ENCODE results near the gene AOC1.
"Not testable (repeated sequence)": the region's sequence is repeated elsewhere in the genome, so short reads cannot be mapped to it uniquely, and the experiment has no call there.

Gene AOC1

GRCh38 chr7:150852371-150852905 is at the start of gene AOC1:
Gene AOC1 (plus strand): TSS chr7:150852517. CDS start chr7:150856471, 3,954 bp downstream.
- no peak for DNase-seq

DNA sequence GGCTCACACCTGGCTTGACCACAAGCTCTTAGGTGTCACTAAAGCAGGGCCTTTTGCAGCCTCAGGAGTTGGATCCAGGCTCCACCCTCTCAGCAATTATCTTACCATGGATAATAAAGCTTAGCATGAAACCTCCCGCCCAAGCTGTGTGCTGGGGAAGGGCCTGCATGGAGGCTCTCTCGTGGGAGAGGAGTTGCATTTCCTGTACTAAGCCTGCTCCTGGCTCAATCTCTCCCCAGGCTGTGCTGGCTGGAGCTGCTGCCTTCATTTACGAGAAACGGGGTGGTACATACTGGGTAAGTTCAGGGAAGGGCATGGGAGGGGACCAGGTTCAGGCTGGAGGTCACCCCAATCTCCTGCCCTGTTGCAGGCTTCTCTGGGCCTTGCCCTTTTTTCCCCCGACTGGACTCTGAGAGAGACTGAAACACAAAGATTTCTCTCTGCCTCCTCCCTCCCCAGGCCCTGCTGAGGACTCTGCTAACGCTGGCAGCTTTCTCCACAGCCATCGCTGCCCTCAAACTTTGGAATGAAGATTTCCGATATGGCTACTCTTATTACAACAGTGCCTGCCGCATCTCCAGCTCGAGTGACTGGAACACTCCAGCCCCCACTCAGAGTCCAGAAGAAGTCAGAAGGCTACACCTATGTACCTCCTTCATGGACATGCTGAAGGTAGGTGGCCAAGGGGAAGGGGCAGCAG is 49.0 kb upstream of the AOC1 start:
- no peak for DNase-seq

DNA sequence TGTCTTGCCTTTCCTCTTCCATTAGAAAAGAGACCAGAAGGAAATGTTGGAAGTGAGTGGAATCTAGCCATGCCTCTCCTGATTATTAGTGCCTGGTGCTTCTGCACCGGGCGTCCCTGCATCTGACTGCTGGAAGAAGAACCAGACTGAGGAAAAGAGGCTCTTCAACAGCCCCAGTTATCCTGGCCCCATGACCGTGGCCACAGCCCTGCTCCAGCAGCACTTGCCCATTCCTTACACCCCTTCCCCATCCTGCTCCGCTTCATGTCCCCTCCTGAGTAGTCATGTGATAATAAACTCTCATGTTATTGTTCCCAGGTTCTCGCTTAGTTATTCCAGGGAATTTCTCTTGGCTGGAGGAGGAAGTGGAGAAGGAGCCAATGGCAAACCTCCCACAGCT is 47.5 kb upstream of the AOC1 start:
- no peak for DNase-seq

DNA sequence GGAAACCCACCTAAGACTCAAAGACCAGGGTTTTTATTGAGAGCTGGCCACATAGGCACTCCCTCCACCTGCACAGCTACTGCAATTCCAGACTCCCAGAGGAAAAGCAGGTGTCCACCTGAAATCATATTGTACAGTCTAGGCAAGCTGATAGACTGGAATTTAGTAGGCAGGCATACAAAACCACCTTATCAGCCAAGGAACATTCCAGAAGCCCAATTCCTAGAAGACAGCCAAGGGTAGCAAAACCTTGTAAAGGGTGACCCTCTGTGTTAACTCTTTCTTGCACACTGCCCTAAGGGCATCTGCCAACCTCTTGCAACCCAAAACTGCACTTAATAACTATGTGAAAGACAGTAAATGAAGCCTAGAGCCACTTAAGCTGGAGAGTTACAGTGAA is 46.5 kb upstream of the AOC1 start:
- DNase-seq, result no peak

GRCh38 chr7:150806454-150806853 is 45.9 kb upstream of the AOC1 start:
- no peak for DNase-seq

- no peak for DNase-seq
Observed at GRCh38 chr7:150806863-150807262, 45.5 kb upstream of the AOC1 start.

- not testable (repeated sequence) for DNase-seq
Observed at GRCh38 chr7:150807616-150808438, 44.5 kb upstream of the AOC1 start.

- no peak for DNase-seq
Observed at GRCh38 chr7:150814328-150815001, 37.9 kb upstream of the AOC1 start.

DNA sequence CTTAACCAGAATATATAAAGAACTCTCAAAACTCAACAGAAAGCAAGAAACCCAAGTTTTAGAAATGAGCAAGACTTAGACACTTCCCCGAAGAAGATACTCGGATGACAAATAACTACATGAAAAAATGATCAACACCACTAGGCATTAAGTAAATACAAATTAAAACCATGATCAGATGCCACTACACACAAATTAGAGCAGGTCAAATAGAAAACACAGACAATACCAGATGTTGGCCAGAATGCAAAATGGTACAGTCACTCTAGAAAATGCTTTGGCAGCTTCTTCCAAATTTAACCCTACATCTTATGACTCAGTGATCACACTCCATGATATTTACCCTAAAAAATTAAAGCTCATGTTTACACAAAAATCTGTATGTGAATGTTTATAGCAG is 33.3 kb upstream of the AOC1 start:
- no peak for DNase-seq

GRCh38 chr7:150820148-150820547 is 32.2 kb upstream of the AOC1 start:
- DNase-seq, result no peak

GRCh38 chr7:150820578-150821198 is 31.6 kb upstream of the AOC1 start:
- DNase-seq, result no peak

DNA sequence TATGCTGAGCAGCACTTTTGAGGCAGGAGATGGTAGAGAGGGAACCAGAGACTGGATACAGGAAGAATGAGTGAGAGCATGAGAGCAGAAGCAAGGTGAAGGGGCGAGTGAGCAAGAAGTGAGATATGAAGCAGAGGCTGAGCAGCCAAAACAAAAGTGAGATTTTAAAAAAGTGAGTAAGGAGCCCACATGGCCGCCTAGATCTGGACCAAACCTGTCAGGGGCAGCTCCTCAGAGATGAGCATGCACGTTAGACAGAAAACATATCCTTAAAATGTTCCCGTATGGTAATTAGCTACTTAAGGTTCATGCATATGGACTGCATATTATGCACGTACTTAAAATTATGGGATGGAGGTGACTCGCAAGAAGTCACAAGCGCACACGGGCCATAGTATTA is 29.3 kb upstream of the AOC1 start:
- no peak for DNase-seq

GRCh38 chr7:150823484-150824126 is 28.7 kb upstream of the AOC1 start:
- no peak for DNase-seq

DNA sequence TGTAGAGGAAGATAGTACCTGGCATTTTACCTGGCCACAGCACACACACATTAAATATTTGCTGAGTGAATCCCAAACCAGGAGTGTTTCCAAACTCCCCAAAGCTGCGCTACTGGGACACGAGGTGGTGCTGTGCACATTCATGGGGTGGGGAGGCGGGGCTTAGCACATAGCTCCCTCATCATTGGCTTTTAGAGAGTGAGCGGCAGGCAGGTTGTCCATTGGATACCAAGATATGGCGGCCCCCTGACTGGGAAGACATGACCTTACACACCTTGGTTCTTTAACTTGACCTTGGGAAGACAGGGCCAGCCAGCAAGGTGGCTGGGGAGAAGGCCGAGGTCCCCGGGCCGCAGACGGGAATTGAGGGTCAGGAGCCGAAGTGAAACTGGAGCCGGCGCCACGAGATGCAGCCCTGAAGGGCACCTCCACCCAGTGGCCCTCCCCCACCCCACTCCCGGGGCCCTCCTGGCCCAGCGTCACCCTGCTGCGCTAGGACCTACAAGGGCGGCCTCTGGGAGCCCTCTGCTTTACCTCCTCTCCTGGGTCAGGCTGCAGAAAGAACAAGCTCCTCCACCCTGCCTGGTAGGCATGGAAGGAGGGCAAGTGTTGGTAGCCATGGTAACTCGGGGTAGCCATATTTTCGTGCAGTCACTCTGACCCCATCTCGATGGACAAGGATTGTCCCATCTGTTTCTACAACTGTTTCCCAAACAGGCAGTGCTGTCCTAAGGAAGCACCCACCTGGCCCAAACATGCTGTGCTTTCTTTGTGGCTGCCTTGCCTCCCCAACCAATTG is 27.7 kb upstream of the AOC1 start:
- no peak for DNase-seq

DNA sequence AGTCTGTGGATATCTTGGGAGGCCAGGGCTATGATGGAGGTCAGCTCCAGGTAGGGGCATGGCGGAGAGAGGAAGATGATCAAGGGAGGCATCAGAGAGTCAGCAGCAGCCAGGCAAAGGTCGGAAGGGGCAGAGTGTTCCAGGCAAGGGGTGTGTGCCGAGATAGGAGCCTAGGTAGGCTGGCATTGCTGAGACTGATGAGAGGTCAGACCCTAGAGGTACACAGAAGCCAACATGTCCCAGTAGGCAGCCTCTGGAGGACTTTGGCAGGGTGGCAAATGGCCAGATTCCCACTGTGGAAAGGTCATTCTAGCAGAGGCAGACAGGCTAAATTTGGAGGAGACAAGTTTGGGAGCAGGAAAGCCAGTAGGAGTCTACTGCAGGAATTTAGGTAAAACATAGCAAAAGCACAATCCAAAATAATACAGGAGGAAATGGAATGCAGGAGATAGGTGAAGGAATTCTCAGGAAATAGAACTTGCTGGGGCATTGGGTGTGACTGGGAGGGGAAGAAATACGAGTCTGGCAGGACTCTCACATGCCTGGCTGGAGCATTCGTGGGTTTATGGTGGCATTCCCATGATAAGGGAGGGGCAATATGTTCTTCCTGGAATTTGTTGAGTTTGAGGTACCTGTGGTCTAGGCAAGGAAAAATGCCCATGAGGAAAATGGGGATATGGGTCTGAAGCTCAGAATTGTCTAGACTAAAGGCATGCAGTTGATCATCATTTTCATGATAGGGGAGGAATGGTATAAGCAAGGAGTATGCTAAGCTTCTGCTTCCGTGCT is 26.1 kb upstream of the AOC1 start:
- DNase-seq, result no peak

DNA sequence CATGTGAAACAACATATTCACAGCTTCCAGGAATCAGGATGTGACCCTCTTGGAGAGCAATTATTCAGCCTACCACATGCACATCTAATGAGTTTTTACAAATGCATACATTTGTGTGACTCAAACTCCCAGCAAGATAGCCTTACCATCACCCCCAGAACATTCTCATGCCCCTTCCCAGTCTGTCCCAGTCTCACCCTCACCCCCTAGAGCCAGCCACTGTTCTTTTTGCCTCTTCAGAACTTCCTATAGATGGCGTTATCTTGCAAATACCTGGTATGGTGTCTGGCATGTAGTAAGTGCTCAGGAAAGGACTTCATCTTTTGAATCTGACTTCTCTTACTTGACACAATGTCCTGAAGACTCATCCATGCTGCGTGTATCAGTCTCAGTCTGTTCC is 23.9 kb upstream of the AOC1 start:
- no peak for DNase-seq

GRCh38 chr7:150829426-150829825 is 22.9 kb upstream of the AOC1 start:
- DNase-seq, result no peak

DNA sequence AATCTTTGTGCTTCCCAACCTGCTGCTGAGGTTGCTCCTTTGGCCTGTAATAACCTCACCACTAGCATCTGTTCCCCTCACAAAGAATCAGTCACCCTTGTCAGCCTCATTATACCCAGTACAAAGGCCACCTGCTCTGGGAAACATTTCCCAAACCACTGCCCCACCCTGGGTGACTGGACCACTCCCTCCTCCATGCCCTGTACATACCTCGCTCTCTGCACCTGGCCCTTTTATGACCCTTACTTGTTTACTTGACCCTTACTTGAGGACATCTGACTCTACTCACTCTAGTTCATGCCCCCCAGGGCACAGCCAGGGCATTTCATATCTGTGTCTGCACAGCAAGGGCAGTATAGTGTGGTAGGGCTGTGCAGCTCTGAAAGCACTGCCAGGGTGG is 21.4 kb upstream of the AOC1 start:
- no peak for DNase-seq

DNA sequence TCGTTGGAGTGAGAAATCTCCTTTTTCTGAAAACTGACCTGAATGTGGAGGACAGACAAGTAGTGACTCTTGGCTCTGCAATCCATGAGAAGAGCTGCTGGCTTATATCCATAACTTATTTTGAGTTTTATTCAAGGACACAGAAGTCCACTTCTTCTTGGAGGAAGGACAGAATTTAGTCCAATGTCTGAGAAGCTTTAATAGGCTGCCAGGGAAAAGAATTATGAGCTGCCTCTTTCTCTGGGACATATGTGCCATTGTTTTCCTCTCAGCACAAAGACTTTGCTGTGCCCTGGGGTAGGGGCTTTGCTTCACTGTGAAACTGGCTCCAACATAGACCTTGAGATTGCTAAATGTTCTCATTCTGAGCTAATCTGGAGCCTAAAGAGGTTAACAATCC is 20.5 kb upstream of the AOC1 start:
- no peak for DNase-seq

- no peak for DNase-seq
Observed at GRCh38 chr7:150835019-150835418, 17.3 kb upstream of the AOC1 start.

- DNase-seq, result no peak
Observed at GRCh38 chr7:150835702-150836280, 16.5 kb upstream of the AOC1 start.
